HG03095 (cell line): ENCODE data around the gene HECA.
"Not testable (repeated sequence)": the region's sequence is repeated elsewhere in the genome, so short reads cannot be mapped to it uniquely, and the experiment has no call there.

ENCODE experiments used
- ATAC-seq: cut with Tn5 transposase; IDR thresholded peaks from one replicate; pipeline ENCODE4 v1.9.1; 2021; ENCODE audit warnings: moderate library complexity; ENCODE audit not compliant: unreplicated experiment

HECA gene

DNA sequence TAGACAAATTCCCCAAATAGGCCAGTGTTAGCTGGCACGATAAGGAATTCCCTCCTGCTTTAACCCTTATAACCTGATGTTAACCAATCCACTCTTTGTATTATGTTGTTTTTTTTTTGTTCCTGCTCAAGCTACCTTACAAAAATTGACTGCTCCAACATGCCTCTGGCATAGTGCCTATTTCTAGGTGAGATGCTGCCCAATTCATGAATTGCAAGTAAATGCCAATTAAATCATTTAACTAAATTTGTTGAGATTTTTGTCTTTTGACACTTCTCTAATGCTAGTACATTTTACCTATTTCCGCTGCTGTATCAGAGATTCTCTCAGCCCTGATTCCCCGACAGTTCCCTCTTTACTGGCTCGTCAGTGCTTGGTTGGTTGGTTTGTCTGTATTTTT, 66.5 kb downstream of the HECA start:
- ATAC-seq: no peak

DNA sequence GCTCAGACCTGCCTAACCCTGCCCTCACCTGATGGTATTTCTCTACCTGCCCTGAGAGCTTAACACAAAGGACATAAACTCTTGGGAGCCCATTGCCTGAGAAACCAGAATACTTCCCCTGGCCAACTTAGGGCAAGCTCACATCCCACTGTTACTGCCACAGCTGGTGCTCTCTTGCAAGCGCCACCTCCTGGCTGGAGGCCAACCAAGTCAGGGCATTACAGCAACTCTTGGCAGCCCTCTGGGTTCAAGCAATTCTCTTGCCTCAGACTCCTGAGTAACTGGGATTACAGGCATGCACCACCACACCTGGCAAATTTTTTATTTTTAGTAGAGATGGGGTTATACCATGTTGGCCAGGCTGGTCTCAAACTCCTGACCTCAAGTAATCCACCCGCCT, 70.1 kb downstream of the HECA start:
- no peak for ATAC-seq

GRCh38 chr6:139205843-139206242, 71.0 kb downstream of the HECA start:
- ATAC-seq: no peak

DNA sequence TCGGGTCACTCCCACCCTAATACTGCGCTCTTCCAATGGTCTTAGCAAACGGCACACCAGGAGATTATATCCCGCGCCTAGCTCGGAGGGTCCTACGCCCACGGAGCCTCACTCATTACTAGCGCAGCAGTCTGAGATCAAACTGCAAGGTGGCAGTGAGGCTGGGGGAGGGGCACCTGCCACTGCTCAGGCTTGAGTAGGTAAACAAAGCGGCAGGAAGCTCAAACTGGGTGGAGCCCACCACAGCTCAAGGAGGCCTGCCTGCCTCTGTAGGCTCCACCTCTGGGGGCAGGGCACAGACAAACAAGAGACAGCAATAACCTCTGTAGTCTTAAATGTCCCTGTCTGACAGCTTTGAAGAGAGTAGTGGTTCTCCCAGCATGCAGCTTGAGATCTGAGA, 75.9 kb downstream of the HECA start:
- ATAC-seq: not testable (repeated sequence)

- not testable (repeated sequence) for ATAC-seq
These were observed 77.6 kb downstream of the HECA start for GRCh38 chr6:139212460-139212859.

GRCh38 chr6:139219271-139219729, 84.4 kb downstream of the HECA start:
- ATAC-seq: peak; percentile 100

- ATAC-seq: no peak
These were observed 84.9 kb downstream of the HECA start for GRCh38 chr6:139219746-139220145.

GRCh38 chr6:139228387-139228786, 93.5 kb downstream of the HECA start:
- not testable (repeated sequence) for ATAC-seq
